22Rv1 (cell line): ENCODE measurements around the gene CITED1.

ENCODE experiments used
- ZFX ChIP-seq: fragments of 450-650 bp; IDR thresholded peaks from 2 replicates; pipeline ENCODE4 v1.6.1; 2017; ENCODE audit warnings: antibody characterized with exemption, borderline replicate concordance
- TF ChIP-seq, protein P1 (sequence below): fragments of 450-650 bp; IDR thresholded peaks from 2 replicates; pipeline ENCODE4 v1.5.1; 2017; ENCODE audit warnings: mild to moderate bottlenecking

DNA sequence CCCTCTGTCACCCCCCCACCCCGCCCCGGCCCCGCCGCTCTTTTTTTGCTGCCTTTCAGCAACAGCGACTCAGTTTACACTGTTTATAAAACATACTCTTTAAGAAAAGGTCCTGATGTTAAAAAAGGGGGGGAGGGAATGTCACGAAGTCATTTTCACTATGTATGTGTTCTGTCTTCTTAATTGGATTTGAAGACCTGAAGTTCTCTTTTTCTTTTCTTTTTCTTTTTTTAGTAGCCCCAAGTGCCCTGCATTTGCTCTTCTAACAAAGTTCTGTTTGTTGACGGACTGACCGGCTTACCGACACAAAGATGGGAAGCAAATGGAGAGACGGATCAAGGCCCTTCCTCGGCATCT lies 2.5 kb upstream of the CITED1 start:
- TF ChIP-seq, protein P1, sequence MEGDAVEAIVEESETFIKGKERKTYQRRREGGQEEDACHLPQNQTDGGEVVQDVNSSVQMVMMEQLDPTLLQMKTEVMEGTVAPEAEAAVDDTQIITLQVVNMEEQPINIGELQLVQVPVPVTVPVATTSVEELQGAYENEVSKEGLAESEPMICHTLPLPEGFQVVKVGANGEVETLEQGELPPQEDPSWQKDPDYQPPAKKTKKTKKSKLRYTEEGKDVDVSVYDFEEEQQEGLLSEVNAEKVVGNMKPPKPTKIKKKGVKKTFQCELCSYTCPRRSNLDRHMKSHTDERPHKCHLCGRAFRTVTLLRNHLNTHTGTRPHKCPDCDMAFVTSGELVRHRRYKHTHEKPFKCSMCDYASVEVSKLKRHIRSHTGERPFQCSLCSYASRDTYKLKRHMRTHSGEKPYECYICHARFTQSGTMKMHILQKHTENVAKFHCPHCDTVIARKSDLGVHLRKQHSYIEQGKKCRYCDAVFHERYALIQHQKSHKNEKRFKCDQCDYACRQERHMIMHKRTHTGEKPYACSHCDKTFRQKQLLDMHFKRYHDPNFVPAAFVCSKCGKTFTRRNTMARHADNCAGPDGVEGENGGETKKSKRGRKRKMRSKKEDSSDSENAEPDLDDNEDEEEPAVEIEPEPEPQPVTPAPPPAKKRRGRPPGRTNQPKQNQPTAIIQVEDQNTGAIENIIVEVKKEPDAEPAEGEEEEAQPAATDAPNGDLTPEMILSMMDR: no peak
- TF ChIP-seq ZFX: no peak
